Astrocyte of the hippocampus (primary cell): Measurements from ENCODE around the gene ZNF879.

ENCODE experiments used
- DNase-seq: peaks from one replicate; pipeline ENCODE4 v3.0.0; 2011; ENCODE audit warnings: low read depth, low spot score

The ZNF879 gene

GRCh38 chr5:179008667-179009066 lies 14.9 kb upstream of the ZNF879 start:
- DNase-seq = no peak

- no peak for DNase-seq
Measured at GRCh38 chr5:179033004-179033580, 9.5 kb downstream of the ZNF879 start.

GRCh38 chr5:179044765-179045164 lies 21.2 kb downstream of the ZNF879 start:
- no peak for DNase-seq

- DNase-seq = no peak
Measured at GRCh38 chr5:179051784-179052183, 28.2 kb downstream of the ZNF879 start.

- no peak for DNase-seq
Measured at GRCh38 chr5:179054036-179054785, 30.6 kb downstream of the ZNF879 start.

- DNase-seq = no peak
Measured at GRCh38 chr5:179054876-179055275, 31.3 kb downstream of the ZNF879 start.

- no peak for DNase-seq
Measured at GRCh38 chr5:179055436-179055835, 31.8 kb downstream of the ZNF879 start.

GRCh38 chr5:179055841-179056240 lies 32.2 kb downstream of the ZNF879 start:
- no peak for DNase-seq

- peak; percentile 96 for DNase-seq
Measured at GRCh38 chr5:179060116-179061008, 36.8 kb downstream of the ZNF879 start, which contains the start of gene ZNF354C. TSS of gene ZNF354C (plus strand) at chr5:179060373. CDS start at chr5:179062069, 1,696 bp downstream.

GRCh38 chr5:179061025-179061424 lies 37.4 kb downstream of the ZNF879 start:
- DNase-seq = no peak

- DNase-seq = no peak
Measured at GRCh38 chr5:179065703-179066102, 42.1 kb downstream of the ZNF879 start.

- DNase-seq = no peak
Measured at GRCh38 chr5:179079165-179079987, 55.8 kb downstream of the ZNF879 start.

- no peak for DNase-seq
Measured at GRCh38 chr5:179080724-179081123, 57.1 kb downstream of the ZNF879 start.
